Esophagus muscularis mucosa (tissue), 4 donors: ENCODE data around the gene TUBA1B. TPM values are rescaled to one million over a fixed set of nuclear protein-coding genes. Genes with fewer than 3 reads are reported as not detected.

Experiments
- DNase-seq: peaks from one replicate; pipeline ENCODE4 v3.0.0-alpha.2; 2017; ENCODE audit errors: extremely low spot score
- H3K27ac ChIP-seq, 4 donors: fragments of 200-600 bp; sonication (generic); replicated peaks in 1 of 4; 1 replicate in 3 of 4; 2 replicates in 1 of 4; pipeline ENCODE4 v1.5.1; 2016 to 2019; ENCODE audit warnings: mild to moderate bottlenecking in 1 of 4
- H3K27me3 ChIP-seq, 4 donors: fragments of 200-600 bp; sonication (generic); one replicate each; pipeline versions ENCODE4 v1.5.1 to v1.6.0; 2016 to 2019
- H3K36me3 ChIP-seq, 4 donors: fragments of 200-600 bp; sonication (generic); one replicate each; pipeline ENCODE4 v1.5.1; 2016 to 2019
- H3K4me1 ChIP-seq, 4 donors: fragments of 200-600 bp; sonication (generic); one replicate each; pipeline ENCODE4 v1.5.1; 2016 to 2019
- H3K4me3 ChIP-seq, 4 donors: fragments of 200-600 bp; sonication (generic); 1 replicate in 2 of 4; 2 replicates in 2 of 4; pipeline ENCODE4 v1.5.1; 2016 to 2019; ENCODE audit warnings: mild to moderate bottlenecking in 4 of 4, moderate library complexity in 1 of 4
- H3K9me3 ChIP-seq, 4 donors: fragments of 200-600 bp; sonication (generic); 1 replicate in 3 of 4; 2 replicates in 1 of 4; pipeline ENCODE4 v1.5.1; 2016 to 2019
- CTCF ChIP-seq, 3 experiments: fragments of 200-600 bp in 2 of 3; fragments of 450-650 bp in 1 of 3; sonication (generic) in 2 of 3; IDR thresholded peaks; one replicate each; pipeline ENCODE4 v1.5.1; 2017 to 2019; ENCODE audit warnings: antibody characterized with exemption in 3 of 3, mild to moderate bottlenecking in 2 of 3, moderate library complexity in 1 of 3
- EP300 ChIP-seq: sonication (generic); formaldehyde crosslinking; IDR thresholded peaks from one replicate; pipeline ENCODE4 v1.6.1; 2017; ENCODE audit warnings: antibody characterized with exemption
- POLR2A ChIP-seq: fragments of 450-650 bp; IDR thresholded peaks from one replicate; pipeline ENCODE4 v1.6.1; 2017; ENCODE audit warnings: antibody characterized with exemption, moderate library complexity, mild to moderate bottlenecking, low read depth
- POLR2AphosphoS5 ChIP-seq, 2 donors: sonication (generic); formaldehyde crosslinking; IDR thresholded peaks; one replicate each; pipeline ENCODE4 v1.6.1; 2017; ENCODE audit warnings: antibody characterized with exemption in 2 of 2
- WGBS: methylation state at CpG from one replicate; pipeline ENCODE4 v1.1.5; 2018; 5-methylcytosine and 5-hydroxymethylcytosine counted together
- intact Hi-C: fragments of 100-400 bp; cut with DNase I; formaldehyde crosslinking; loops from one replicate; pipeline ENCODE4 v1.15.1; 2023
- total RNA-seq, 4 donors: library from RNA; depleted of rRNA; stranded (reverse); fragments of >200 nt; gene quantifications; one replicate each; pipeline versions ENCODE4 v1.1.0 to v1.2.1, GENCODE V29; 2016

Gene TUBA1B
- total RNA-seq, 4 donors from 2014 or later = 739 to 1,057 (median 846) TPM

DNA sequence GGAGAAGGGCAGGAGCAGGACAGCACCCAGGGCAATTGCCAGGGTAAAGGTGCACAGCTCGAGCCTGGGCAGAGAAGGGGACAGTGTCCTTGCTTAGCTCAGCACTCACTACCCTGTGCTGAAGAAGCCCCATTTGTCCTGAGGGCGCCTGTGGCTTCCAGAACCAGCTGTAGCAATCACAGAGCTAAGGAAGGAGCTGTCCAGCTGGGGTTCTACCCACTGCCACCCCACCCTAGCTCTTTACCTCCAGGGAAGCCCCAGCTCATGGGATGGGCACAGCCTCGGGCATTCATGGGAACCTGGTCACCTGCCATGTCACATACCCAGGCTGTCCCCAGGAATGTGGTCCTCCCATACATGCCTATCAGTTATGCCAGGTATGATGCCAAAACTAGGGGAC lies 26.4 kb downstream of the TUBA1B start:
- WGBS = 41% methylated on average over 3 of the region's 3 CpGs
- intact Hi-C loops = no loop called here
- H3K9me3 ChIP-seq = no peaks in the 10 kb centered on the region
- no peak overlapping the region for H3K27ac ChIP-seq
- no peak overlapping the region for H3K4me3 ChIP-seq
- H3K27me3 ChIP-seq = no peaks in the 10 kb centered on the region
- peaks cover 51 to 65% (median 58%) of the 10 kb centered on the region in 4 donors for H3K4me1 ChIP-seq
- H3K36me3 ChIP-seq = peaks cover 44 to 73% (median 66%) of the 10 kb centered on the region in 4 donors
- DNase-seq = no peak
- TF ChIP-seq POLR2AphosphoS5 (IDR thresholded peaks at IDR 0.05) = no peak
- no peak for TF ChIP-seq POLR2A
- TF ChIP-seq EP300 = no peak
- TF ChIP-seq CTCF (IDR thresholded peaks at IDR 0.05) = no peak

DNA sequence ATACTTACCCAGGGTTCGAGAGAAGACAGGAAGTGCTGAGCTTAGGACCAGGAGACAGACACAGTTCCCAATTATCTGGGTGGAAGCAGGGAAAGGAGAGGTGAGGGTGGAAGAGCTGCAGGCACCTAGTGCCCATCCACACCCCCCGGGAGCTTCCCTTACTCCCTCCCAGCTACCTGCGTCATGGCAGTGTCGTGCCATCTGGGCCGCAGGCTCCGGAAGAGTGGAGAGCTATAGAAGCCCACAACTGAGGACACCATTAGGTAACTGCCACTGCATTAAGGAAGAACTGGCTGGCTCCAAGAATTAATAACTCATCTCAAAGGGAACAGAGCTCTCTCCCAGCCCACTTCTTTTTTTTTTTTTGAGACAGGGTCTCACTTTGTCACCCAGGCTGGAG lies 30.8 kb downstream of the TUBA1B start:
- H3K36me3 ChIP-seq = peaks cover 63 to 95% (median 86%) of the 10 kb centered on the region in 4 donors
- intact Hi-C loops = no loop called here

DNA sequence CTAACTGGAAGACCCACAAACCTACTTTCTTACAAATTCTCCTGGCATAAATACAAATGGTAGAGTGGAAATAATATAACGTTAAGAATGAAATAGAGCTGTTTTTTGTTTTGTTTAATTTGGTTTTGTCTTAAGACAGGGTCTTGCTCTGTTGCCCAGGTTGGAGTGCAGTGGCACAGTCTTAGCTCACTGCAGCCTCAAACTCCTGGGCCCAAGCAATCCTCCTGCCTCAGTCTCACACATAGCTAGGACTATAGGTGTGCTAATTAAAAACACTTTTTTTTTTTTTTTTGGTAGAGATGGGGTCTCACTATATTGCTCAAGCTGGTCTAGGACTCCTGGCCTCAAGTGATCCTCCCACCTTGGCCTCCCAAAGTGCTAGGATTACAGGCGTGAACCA lies 32.5 kb downstream of the TUBA1B start:
- Histone ChIP-seq H3K9me3 (no peaks in the 10 kb centered on the region), H3K27me3 (peaks cover 0 to 13% (median 9%) of the 10 kb centered on the region in 4 donors), H3K27ac (no peak overlapping the region), H3K36me3 (peaks cover 56 to 79% (median 73%) of the 10 kb centered on the region in 4 donors), H3K4me3 (no peak overlapping the region), H3K4me1 (peaks cover 12 to 19% (median 14%) of the 10 kb centered on the region in 4 donors)
- intact Hi-C loops = no loop called here
- no peak for DNase-seq
- 91% methylated on average over 2 of the region's 2 CpGs for WGBS
- TF ChIP-seq POLR2AphosphoS5 (IDR thresholded peaks at IDR 0.05) = no peak
- TF ChIP-seq CTCF (IDR thresholded peaks at IDR 0.05) = no peak
- no peak for TF ChIP-seq POLR2A
- TF ChIP-seq EP300 = no peak

More for the DNA sequence above, 30.8 kb downstream of the TUBA1B start:
- Histone ChIP-seq H3K27ac (no peak overlapping the region), H3K9me3 (no peaks in the 10 kb centered on the region), H3K4me1 (peaks cover 13 to 21% (median 15%) of the 10 kb centered on the region in 4 donors), H3K4me3 (no peak overlapping the region), H3K27me3 (no peaks in the 10 kb centered on the region)
- no peak for DNase-seq
- WGBS = 92% methylated on average over 6 of the region's 6 CpGs
- TF ChIP-seq EP300 (no peak), CTCF (IDR thresholded peaks at IDR 0.05) (no peak), POLR2A (no peak), POLR2AphosphoS5 (IDR thresholded peaks at IDR 0.05) (no peak)

DNA sequence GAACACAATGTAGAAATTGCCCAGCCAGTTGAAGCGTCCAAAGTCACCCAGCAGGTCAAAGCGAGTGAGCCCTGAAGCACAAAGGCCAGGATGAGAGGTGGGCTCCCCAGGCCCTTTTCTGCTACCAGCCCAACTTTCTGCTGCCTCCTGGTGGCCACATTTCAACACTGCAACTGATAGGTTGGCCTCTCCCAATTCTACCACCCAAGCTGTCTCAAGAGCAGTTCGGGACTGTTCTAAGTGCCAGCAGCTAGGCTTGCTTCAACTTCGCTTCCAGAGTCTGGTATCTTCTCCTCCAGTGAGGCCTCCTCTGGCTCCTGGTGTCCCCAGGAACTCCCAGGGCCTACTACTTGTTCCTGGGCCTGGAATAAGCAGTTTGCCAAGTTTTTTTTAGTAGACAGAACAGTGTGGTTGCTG lies 33.2 kb downstream of the TUBA1B start:
- Histone ChIP-seq H3K4me1 (peaks cover 16 to 21% (median 19%) of the 10 kb centered on the region in 4 donors), H3K4me3 (no peak overlapping the region), H3K9me3 (no peaks in the 10 kb centered on the region), H3K27me3 (peaks cover 0 to 20% (median 16%) of the 10 kb centered on the region in 4 donors), H3K27ac (no peak overlapping the region), H3K36me3 (peaks cover 51 to 73% (median 66%) of the 10 kb centered on the region in 4 donors)
- no peak for DNase-seq
- WGBS = 50% methylated on average over 4 of the region's 4 CpGs
- intact Hi-C loops = no loop called here
- no peak for TF ChIP-seq EP300
- peak in 1 of 2 donors; percentile 16 for TF ChIP-seq POLR2AphosphoS5 (IDR thresholded peaks at IDR 0.05)
- TF ChIP-seq CTCF (IDR thresholded peaks at IDR 0.05) = peak; percentile 68 to 86 (median 73)
- no peak for TF ChIP-seq POLR2A

- intact Hi-C loops = no loop called here
- DNase-seq = no peak
Measured at GRCh38 chr12:49097381-49097780, 33.8 kb downstream of the TUBA1B start.

More at GRCh38 chr12:49097381-49097780, 33.8 kb downstream of the TUBA1B start:
- Histone ChIP-seq H3K4me3 (no peak overlapping the region), H3K4me1 (peaks cover 20 to 27% (median 25%) of the 10 kb centered on the region in 4 donors), H3K27me3 (peaks cover 0 to 26% (median 21%) of the 10 kb centered on the region in 4 donors), H3K27ac (no peak overlapping the region), H3K9me3 (no peaks in the 10 kb centered on the region), H3K36me3 (peaks cover 44 to 66% (median 59%) of the 10 kb centered on the region in 4 donors)
- 83% methylated on average over 3 of the region's 3 CpGs for WGBS
- no peak for TF ChIP-seq CTCF (IDR thresholded peaks at IDR 0.05)
- no peak for TF ChIP-seq POLR2AphosphoS5 (IDR thresholded peaks at IDR 0.05)
- no peak for TF ChIP-seq EP300
- no peak for TF ChIP-seq POLR2A
